GM19463 (cell line): Measurements from ENCODE around the gene BPIFB6.

Experiments
- ATAC-seq: cut with Tn5 transposase; IDR thresholded peaks from one replicate; pipeline ENCODE4 v1.9.1; 2021; ENCODE audit warnings: mild to moderate bottlenecking, moderate library complexity; ENCODE audit not compliant: unreplicated experiment

BPIFB6 gene

DNA sequence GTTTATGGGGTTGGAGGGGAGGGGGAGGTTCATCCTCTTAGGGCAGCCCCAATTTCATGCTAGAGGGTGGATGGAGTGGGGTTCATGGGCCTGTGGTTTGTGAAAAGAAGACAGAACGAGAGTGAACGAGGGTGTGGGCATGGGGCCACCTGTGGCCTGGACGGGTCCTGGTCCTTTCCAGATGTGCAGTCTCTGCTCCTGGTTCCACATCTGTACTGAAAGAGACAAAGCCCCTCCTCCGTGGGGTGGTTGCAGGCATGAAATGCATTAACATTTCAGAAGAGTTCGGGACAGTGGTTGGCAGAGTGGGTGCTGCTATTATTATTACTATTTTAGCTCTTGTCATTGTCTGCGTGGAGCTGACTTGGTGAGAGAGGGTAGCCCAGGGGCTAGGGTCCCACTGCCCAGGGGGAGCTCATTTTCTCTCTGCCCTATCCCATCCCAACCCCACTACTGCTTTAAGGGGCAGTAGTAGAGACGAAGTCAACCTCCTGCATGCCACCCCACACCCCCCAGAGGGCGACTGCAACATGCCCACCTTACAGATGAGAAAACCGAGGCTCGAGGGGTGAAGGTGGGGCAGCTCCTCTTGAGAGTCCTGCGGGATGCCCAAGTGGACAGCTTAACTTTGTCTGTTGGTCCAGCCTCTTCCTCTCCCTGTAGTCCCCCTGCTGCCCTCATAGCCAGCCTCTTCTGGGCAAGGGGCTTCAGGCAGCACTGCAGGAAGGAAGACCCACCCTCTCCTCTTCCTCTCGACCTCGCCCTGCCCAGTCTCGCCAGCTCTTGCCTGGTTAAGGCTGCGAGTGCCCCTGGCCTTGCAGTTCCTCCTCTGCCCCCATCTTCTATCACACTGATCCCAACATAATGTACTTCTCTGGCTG lies 15.5 kb upstream of the BPIFB6 start:
- no peak for ATAC-seq

DNA sequence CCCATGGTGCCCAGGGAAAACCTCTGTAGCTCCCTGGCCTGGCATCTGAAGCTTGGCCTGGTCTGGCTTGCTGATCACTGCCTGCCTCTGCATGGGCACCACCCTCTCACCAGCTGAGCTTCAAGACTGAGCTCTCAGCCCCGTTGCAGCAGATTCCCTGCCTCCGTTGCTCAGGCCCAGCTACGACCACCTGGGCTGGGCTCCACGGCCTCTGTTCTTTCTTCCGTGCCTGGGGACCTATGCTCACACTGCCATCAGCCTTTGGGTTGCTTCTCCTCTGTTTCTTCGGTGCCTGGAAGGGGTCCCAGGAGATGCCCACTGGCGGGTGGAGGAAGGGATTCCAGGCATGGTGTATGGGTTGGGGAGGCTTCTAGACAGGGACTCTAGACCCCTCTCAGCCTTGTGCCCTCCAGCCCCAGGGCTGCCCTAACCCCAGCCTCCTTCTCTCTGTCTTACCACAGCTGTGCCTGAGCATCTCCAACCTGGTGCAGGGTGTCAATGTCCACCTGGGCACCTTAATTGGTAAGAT lies 14.8 kb upstream of the BPIFB6 start:
- no peak for ATAC-seq

DNA sequence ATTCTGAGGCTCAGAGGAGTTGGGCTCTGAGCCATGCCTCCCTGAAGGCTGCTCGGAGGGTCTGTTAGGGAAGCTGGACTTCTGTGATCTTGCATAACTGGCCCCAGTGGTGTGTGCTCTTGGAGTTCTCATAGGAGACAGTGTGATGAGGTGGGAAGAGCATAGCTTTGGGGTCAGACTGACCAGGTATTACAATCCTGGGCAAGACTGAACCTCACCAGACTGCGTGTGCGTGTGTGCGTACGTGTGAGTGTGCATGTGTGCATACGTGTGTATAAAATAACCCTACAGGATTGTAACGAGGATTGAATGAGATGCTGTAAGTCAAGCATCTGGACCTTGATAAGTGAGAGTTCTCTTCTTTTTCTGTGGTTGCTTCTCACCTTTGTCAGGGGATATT lies 13.9 kb upstream of the BPIFB6 start:
- ATAC-seq: no peak

DNA sequence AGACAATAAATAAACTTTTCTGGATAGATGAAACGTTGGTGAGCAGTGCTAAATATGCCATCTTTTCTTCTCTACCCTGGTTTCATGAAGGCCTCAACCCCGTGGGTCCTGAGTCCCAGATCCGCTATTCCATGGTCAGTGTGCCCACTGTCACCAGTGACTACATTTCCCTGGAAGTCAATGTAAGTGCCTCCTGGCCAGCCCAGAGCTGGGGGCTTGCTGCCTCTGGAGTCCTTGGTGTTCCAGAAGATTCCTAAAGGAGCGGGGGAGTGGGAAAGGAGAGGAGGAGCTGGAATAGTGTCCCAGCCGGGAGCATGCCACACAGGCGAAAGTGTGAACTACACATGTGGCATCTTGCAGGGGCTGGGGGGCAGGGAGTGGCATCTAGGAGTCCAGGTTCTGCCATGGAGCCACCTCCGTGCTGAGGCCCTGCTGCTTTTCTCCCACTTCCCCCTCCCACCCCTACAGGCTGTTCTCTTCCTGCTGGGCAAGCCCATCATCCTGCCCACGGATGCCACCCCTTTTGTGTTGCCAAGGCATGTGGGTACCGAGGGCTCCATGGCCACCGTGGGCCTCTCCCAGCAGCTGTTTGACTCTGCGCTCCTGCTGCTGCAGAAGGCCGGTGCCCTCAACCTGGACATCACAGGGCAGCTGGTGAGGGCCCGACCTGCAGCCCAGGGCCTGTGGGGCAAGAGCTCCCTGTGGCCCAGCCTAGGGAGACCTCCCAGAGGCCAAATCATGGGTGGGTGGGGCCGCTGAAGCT lies 13.1 kb upstream of the BPIFB6 start:
- ATAC-seq: no peak

DNA sequence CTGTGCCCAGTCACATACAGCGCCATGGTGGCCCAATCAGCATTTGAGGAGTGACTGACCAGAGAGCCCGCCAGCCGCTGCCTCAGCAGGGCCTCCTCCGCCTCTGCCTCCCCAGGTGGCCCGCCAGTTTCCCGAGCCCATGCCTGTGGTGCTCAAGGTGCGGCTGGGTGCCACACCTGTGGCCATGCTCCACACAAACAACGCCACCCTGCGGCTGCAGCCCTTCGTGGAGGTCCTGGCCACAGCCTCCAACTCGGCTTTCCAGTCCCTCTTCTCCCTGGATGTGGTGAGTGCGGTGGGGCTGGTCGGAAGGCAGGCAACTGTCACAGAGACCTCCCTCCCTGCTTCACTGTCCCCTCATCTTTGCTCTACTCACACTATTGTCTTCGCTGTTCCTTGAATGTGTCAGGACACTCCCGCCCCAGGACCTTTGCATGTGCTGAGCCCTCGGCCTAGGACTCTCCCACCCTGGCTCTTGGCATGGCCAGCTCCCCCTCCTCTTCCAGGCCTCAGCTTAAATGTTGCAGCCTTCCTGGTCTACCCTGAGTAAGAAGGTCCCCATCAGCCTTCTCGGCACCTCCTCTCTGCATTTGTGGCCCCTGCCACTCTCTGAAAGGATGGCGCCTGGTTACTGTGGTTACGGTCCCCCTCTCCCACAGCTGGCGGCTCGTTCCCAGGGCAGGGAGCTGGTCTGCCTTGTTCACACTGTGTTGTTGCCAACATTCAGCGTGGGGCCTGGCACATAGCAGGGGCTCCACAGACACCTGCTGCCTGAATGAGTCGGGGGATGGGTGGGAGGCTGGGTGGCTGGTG lies 11.8 kb upstream of the BPIFB6 start:
- no peak for ATAC-seq

DNA sequence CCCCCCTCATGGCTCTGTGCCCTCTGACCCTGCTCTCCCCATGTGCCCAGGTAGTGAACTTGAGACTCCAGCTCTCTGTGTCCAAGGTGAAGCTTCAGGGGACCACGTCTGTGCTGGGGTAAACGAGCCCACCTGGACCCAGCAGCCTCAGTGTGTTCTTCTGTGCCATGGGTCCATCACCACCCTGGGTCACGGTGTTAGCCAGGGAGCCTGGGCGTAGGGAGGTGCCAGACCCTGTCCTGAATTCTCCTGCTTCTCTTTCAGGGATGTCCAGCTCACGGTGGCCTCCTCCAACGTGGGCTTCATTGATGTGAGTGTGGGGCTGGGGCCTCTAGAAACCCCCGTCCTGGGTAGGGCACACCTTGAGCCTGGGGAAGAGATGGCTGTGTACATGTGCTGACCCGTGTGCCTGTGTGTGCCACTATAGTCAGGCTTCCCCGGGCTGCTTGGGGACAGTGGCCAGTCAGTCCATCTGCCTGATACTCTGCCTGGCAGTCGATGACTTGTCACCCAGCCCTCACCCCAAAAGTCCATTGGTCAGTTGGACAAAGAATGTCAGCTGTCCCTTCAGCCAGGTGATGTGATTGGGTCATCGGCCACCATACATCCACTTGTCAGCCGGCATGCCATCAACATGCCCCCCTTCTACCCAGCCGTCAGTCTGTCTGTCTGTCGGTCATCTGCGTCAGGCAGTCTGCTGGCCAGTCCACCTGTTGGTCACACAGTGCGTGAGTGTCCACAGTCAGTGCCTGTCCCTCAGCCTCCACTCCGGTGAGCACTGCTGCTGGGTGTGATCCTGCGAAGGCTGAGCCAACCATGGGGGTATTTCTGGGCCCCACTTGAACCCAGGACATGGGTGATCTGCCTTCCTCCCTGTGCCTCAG lies 10.9 kb upstream of the BPIFB6 start:
- no peak for ATAC-seq

DNA sequence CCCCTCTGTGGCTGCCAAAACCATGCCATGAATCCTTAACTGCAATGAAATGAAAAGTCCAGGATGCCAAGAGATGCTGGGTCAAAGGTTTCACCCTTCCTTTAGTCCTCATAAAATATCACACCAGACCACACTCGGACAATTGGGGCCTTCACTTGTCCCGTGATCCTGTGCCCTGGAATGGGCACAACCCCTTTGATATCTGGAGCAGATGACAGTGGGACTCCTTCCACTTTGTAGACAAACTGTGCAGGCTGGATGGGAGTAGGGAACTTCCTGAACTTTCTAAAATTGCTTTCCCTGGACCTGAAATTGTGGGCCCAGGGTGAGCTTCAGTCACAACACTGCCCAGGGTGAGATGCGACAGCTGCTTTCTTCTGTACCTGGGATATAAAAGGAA lies 9.6 kb upstream of the BPIFB6 start:
- no peak for ATAC-seq

DNA sequence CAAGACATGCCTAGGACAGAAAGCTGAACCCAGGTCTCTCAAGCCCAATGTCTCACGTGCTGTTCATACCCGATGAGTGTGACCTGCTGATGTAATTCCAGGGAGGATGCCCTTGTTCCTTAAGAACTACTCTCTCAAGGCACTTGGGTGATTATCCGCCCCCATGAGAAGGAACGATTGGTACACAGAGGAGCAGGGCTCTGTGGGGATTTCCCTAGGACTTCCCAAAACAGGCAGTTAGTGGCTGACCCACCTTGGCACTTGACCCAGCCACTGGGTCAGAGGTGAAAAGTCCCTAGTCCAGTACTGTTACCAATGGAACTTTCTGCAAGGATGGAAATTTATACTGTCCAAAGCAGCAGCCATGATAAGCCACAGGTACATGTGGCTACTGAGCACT lies 9.2 kb upstream of the BPIFB6 start:
- ATAC-seq: no peak

DNA sequence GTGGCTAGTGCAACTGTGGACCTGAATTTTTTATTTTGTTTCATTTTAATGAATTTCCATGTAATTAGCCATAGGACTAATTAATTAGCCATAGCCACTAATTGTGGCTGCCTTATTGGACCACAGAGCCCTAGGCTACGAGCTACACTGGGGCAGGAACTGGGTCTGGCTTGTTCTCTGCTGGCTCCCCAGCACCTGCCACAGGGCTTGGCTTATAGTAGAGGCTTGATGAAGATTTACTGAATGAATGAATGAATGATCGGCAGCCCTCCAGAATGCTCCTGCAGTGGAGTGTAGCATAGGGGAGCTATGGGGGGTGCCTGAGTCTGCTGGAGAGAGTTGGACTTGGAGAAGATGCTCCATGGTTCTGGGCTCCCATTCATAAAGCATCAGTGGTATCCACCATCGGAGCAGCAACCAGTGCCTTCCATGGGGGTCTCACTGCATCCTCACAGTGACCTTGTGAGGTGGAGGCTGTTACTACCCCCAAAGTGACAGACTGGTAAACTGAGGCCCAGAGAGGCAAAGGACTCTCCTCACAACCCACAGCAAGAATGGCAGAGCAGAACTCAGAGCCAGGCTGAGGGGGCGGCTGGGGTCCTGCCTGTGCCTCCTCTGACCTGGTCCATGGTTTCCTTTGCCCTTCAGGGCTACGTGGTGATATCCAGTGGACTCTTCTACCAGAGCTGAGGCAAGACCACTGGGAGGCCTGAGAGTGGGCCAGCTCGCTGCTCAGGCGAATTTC lies 8.6 kb upstream of the BPIFB6 start:
- ATAC-seq: no peak

DNA sequence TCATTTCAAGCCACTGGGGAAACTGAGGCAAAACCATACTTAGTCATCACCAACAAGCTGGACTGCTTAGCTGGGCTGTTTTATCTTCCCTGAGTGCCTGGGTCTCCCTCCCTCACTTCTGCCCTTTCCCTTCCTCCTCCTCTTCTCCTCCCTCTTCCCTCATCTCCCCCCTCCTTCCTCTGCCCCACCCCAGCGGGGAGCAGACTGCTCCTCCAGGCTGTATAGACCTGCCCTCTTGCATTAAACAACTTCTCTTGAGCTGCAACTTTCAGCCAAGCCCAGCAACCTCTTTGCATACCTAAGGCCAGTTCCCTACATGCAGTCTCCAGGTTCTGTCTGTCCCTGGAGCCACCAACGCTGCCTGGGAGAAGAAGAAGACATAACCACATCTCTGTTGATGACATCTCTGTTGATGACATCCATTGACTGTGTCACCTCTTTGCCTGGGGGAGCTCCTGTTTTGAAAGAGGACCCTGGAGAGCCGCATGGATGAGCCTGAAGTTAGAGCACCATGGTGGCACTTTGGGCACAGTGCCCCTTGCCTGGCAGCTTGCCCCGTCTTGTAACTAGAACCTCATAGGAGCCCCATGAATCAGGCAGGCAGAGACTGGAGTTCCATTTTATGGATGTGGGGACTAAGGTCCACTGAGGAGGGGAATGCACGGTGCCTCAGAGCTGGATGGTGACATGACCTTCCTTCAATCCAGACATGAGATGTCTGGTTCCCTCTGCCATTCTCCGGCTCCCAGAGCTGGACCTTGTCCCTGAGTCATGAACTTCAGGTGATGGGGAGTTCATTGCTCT lies 7.8 kb upstream of the BPIFB6 start:
- no peak for ATAC-seq

DNA sequence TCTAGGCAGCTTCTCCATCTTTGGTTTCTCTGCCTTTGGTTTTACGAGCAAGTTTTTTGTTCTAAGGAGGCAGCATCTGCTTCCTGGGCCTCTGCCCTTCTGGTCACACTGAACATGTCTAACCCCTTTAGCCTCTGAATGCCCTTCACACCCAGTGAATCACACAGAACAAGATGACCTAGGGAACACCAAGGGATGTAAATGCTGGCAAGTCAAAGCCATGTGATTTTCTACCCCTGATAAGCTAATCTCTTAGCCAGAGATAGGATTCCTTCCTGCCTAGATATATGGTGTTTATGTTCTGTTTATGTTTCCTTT lies 7.2 kb upstream of the BPIFB6 start:
- ATAC-seq: no peak

DNA sequence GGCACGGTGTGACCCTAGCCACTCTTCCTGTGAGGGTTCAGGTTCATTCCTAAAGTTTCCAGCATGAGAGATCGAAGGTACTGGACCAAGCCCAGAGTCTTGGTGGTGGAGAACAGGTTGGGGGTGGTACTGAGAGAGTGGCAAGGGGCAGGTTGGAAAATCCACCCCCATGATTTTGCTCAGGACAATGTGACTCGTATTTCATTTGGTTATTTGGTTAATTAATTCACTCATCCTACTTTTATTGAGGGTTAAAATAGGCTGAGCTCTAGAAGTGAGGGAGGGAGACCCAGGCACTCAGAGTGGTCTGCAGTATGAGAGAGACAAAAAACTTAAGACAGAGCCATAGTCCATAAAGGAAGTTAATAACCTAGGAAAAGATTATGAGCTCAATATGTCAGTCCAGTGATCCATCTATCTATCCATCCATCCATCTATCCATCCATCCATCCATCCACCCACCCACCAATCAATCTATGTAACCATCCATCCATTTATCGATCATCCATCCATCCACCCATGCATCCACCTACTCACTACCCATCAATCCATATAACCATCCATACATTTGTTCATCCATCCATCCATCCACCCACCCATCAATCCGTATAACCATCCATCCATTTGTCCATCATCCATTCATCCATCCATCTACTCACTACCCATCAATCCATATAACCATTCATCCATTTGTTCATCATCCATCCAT lies 6.7 kb upstream of the BPIFB6 start:
- ATAC-seq: no peak

DNA sequence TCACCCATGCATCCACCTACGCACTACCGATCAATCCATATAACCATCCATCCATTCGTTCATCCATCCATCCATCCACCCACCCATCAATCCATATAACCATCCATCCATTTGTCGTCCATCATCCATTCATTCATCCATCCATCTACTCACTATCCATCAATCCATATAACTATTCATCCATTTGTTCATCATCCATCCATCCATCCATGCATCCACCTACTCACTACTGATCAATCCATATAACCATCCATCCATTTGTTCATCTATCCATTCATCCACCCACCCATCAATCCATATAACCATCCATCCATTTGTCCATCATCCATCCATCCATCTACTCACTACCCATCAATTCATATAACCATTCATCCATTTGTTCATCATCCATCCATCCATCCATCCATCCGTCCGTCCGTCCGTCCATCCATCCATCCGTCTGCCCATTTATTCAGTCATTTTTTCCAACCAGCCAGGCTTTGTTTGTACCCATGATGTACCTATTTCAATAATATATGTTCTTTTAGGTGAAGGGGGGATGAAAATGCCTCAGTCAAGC lies 6.1 kb upstream of the BPIFB6 start:
- no peak for ATAC-seq

DNA sequence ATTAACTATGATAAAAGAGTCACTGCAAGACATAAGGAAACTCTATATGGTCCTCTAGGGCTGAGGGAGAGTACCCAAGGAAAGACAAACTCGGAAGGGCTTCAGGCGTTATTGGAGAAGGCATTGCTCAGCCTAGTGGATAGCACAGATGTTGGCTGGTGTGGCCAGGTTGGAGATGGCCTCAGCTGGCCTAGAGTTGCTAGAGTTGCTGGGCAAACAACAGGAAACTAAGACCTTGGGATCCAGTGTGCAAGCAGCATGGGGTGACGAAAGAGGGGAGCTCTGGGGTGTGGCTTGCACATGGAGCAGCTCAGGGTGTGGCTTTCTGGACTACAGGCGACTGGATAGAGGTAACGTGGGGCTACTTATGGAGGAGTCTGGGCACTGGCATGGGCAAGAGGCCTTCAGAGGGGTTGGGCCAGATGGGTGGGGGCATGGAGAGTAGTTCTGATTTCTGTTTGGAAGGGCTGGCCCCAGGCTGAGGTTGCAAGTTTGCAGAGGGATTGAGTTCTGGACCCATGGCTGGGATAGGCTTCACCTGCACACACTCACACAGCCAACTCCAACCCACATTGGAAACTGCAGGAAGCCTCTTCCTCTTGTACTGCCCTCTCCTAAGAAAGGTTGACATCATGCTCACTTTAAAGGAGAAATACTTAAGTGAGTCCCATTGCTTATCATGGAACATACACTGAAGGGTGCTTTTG lies 5.2 kb upstream of the BPIFB6 start:
- no peak for ATAC-seq

DNA sequence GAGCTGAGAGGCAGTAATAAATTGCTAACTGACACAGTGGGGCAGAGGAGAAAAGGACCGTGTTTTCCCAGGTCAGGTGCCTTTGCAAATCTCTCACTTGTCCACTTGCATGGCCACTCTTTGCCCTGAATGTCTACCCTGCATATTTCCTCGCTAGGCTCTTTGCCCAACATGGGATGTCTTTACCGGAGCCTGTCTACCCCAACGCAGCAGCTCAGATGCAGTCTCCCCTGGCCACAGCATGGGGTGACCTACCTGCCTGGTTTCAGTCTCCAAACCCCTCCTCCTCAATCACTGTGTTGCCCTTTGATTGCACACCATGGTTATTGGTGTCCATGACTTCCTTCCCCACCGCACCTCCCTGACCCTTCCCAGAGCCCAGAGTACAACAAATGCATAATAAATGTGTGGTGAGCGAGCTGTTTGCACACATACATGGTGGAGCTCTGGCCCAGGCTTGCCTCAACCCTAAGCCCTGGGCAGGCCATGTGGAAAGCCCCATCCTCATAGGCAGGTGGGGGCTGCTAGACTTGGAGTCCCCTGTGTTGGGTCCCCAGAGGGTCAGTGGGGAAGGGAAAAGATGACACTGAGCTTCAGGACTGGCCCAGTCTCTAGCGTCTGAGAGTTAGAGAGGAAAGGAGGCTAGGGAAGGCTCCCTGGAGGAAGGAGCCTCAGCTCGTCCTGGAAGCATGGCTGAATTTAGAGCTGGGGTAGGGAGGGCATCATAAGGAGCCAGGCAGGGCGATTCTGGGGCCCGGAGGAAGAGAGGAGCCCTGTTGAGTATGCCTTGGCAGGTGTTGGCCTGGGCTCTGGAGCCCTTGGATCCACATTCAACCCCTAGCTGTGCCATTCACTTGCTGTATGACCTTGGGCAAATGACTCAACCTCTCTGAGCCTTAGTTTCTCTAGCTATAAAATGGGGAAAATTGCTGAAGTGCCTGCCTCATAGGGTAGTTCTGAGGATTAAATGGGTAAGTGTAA lies 4.4 kb upstream of the BPIFB6 start:
- no peak for ATAC-seq
